TTC549 (cell line): Measurements from ENCODE around the gene GZMM.
"Not testable (repeated sequence)": the region's sequence is repeated elsewhere in the genome, so short reads cannot be mapped to it uniquely, and the experiment has no call there.

ENCODE experiments used
- FAIRE-seq: peaks from 2 replicates; lab custom pipeline; 2012; peaks lifted over from hg19 to GRCh38; lab: Jason Lieb, UNC

The GZMM gene

GRCh38 chr19:583198-583967 lies 39.5 kb downstream of the GZMM start:
- FAIRE-seq, result no peak

GRCh38 chr19:583968-584239 lies 40.1 kb downstream of the GZMM start:
- FAIRE-seq, result no peak

- no peak for FAIRE-seq
These were observed 40.6 kb downstream of the GZMM start for GRCh38 chr19:584240-585001.

GRCh38 chr19:585146-585545 lies 41.3 kb downstream of the GZMM start:
- not testable (repeated sequence) for FAIRE-seq

- no peak for FAIRE-seq
These were observed 41.8 kb downstream of the GZMM start for GRCh38 chr19:585551-586110.

GRCh38 chr19:588093-588740 lies 44.4 kb downstream of the GZMM start:
- no peak for FAIRE-seq

- FAIRE-seq, result no peak
These were observed 45.2 kb downstream of the GZMM start for GRCh38 chr19:588741-589692.

- FAIRE-seq, result no peak
These were observed 46.0 kb downstream of the GZMM start, which contains the start of gene HCN2 for GRCh38 chr19:589693-590395. Gene HCN2 (plus strand): TSS chr19:589881. CDS start chr19:589946, 65 bp downstream.

- no peak for FAIRE-seq
These were observed 46.5 kb downstream of the GZMM start for GRCh38 chr19:590396-590745.

- FAIRE-seq, result no peak
These were observed 46.9 kb downstream of the GZMM start for GRCh38 chr19:590750-591098.

- no peak for FAIRE-seq
These were observed 47.5 kb downstream of the GZMM start for GRCh38 chr19:591099-591958.

- no peak for FAIRE-seq
These were observed 48.2 kb downstream of the GZMM start for GRCh38 chr19:592101-592500.

GRCh38 chr19:593055-593454 lies 49.2 kb downstream of the GZMM start:
- no peak for FAIRE-seq

- no peak for FAIRE-seq
These were observed 49.7 kb downstream of the GZMM start for GRCh38 chr19:593505-593904.

- FAIRE-seq, result no peak
These were observed 50.5 kb downstream of the GZMM start for GRCh38 chr19:594265-594870.

- FAIRE-seq, result no peak
These were observed 51.7 kb downstream of the GZMM start for GRCh38 chr19:595326-596262.

GRCh38 chr19:596263-596655 lies 52.4 kb downstream of the GZMM start:
- FAIRE-seq, result no peak

GRCh38 chr19:597406-598315 lies 53.8 kb downstream of the GZMM start:
- FAIRE-seq, result no peak
